Neural crest cell (in vitro differentiated cells): ENCODE data around the gene GAL3ST3. TPM values are rescaled to one million over a fixed set of nuclear protein-coding genes. Genes with fewer than 3 reads are reported as not detected.

Experiments
- DNase-seq: peaks from one replicate; pipeline ENCODE4 v3.0.0; 2021; ENCODE audit warnings: low read depth, mixed read lengths, low spot score
- H3K27ac Mint-ChIP-seq: one replicate; pipeline ENCODE4 v1.8.0; 2021; ENCODE audit warnings: mild to moderate bottlenecking, mixed read lengths; ENCODE audit not compliant: unreplicated experiment
- H3K27me3 Mint-ChIP-seq: 2 replicates; pipeline ENCODE4 v1.8.0; 2021; ENCODE audit warnings: low read depth, mild to moderate bottlenecking, mixed read lengths
- H3K36me3 Mint-ChIP-seq: 2 replicates; pipeline ENCODE4 v1.8.0; 2021; ENCODE audit warnings: low read depth, mild to moderate bottlenecking, mixed read lengths
- H3K4me1 Mint-ChIP-seq: 2 replicates; pipeline ENCODE4 v1.8.0; 2021; ENCODE audit warnings: mixed read lengths
- H3K4me3 Mint-ChIP-seq: one replicate; pipeline ENCODE4 v1.8.0; 2021; ENCODE audit warnings: mild to moderate bottlenecking, mixed read lengths
- H3K9me3 Mint-ChIP-seq: 2 replicates; pipeline ENCODE4 v1.8.0; 2021; ENCODE audit warnings: mixed read lengths
- CTCF ChIP-seq: fragments of 200-600 bp; sonication (generic); conservative IDR thresholded peaks from 2 replicates; pipeline ENCODE4 v1.5.0; 2021; ENCODE audit warnings: antibody characterized with exemption, mild to moderate bottlenecking
- total RNA-seq: library from RNA; stranded (reverse); gene quantifications from 2 replicates; pipeline ENCODE4 v1.2.1, GENCODE V29; 2021

GAL3ST3 gene
- total RNA-seq, 1 donor from 2014 or later = 8.7 TPM

- no peak for TF ChIP-seq CTCF
- DNase-seq = no peak
- no peak overlapping the region for H3K27ac Mint-ChIP-seq
- H3K27me3 Mint-ChIP-seq = no peaks in the 10 kb centered on the region
- no peaks in the 10 kb centered on the region for H3K9me3 Mint-ChIP-seq
- H3K36me3 Mint-ChIP-seq = no peaks in the 10 kb centered on the region
- H3K4me3 Mint-ChIP-seq = no peak overlapping the region
- peaks cover 11% of the 10 kb centered on the region for H3K4me1 Mint-ChIP-seq
These were observed 6.5 kb downstream of the GAL3ST3 start for GRCh38 chr11:66042227-66042995.

- Mint-ChIP-seq H3K9me3 (peaks cover 3% of the 10 kb centered on the region), H3K36me3 (no peaks in the 10 kb centered on the region), H3K27me3 (peaks cover 5% of the 10 kb centered on the region), H3K4me1 (peaks cover 4% of the 10 kb centered on the region), H3K4me3 (no peak overlapping the region), H3K27ac (no peak overlapping the region)
- no peak for TF ChIP-seq CTCF
- DNase-seq = no peak
These were observed 9.2 kb downstream of the GAL3ST3 start for GRCh38 chr11:66039765-66040164.

DNA sequence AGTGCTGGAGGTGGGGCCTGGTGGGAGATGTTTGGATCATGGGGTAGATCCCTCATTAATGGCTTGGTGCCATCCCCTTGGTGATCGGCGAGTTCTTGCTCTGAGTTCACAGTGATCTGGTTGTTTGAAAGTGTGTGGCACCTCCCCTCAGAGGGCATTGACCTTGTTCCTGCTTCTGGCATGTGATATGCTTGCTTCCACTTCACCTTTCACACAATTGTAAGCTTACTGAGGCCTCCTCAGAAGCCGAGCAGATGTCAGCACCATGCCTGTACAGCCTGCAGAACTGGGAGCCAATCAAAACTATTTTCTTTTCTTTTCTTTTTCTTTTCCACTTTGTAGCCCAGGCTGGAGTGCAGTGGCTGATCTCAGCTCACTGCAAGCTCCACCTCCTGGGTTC is 11.6 kb downstream of the GAL3ST3 start:
- H3K27ac Mint-ChIP-seq = no peak overlapping the region
- no peaks in the 10 kb centered on the region for H3K4me1 Mint-ChIP-seq
- no peak for DNase-seq
- H3K27me3 Mint-ChIP-seq = peaks cover 11% of the 10 kb centered on the region
- TF ChIP-seq CTCF = no peak
- peaks cover 6% of the 10 kb centered on the region for H3K9me3 Mint-ChIP-seq
- H3K36me3 Mint-ChIP-seq = no peaks in the 10 kb centered on the region
- H3K4me3 Mint-ChIP-seq = no peak overlapping the region

- H3K36me3 Mint-ChIP-seq = no peaks in the 10 kb centered on the region
- H3K4me3 Mint-ChIP-seq = no peak overlapping the region
- no peak for DNase-seq
- no peaks in the 10 kb centered on the region for H3K4me1 Mint-ChIP-seq
- TF ChIP-seq CTCF = no peak
- peaks cover 6% of the 10 kb centered on the region for H3K9me3 Mint-ChIP-seq
- no peak overlapping the region for H3K27ac Mint-ChIP-seq
- peaks cover 11% of the 10 kb centered on the region for H3K27me3 Mint-ChIP-seq
These were observed 12.6 kb downstream of the GAL3ST3 start for GRCh38 chr11:66036334-66036710.

GRCh38 chr11:66035653-66036333 is 13.2 kb downstream of the GAL3ST3 start:
- peaks cover 6% of the 10 kb centered on the region for H3K9me3 Mint-ChIP-seq
- peaks cover 11% of the 10 kb centered on the region for H3K27me3 Mint-ChIP-seq
- no peaks in the 10 kb centered on the region for H3K4me1 Mint-ChIP-seq
- H3K27ac Mint-ChIP-seq = no peak overlapping the region
- no peak for DNase-seq
- H3K4me3 Mint-ChIP-seq = no peak overlapping the region
- TF ChIP-seq CTCF = no peak
- no peaks in the 10 kb centered on the region for H3K36me3 Mint-ChIP-seq
